ENCODE measurements around the gene NTHL1. TPM values are rescaled to one million over a fixed set of nuclear protein-coding genes. Genes with fewer than 3 reads are reported as not detected.

Gene NTHL1
- total and polyA plus RNA-seq, 10 of the 15 experiments (the other 5 are each of a cell fraction or from before 2014, with no cell fraction given), result 0.85 to 54.7 (median 39.0) TPM

GRCh38 chr16:2027024-2028010 is 20.3 kb downstream of the NTHL1 start:
- TF ChIP-seq EP300 (IDR thresholded peaks at IDR 0.05; ENCODE audit: borderline replicate concordance in 1 of 2, control insufficient read depth in 1 of 2, low read depth in 2 of 2, low read length in 2 of 2) (no peak), BHLHE40 (IDR thresholded peaks at IDR 0.05; ENCODE audit: borderline replicate concordance in 1 of 2, low read depth in 2 of 2, low read length in 1 of 2) (peak in 1 of 2 experiments; percentile 38; a peak in 1 of 4 replicates), IKZF1 (conservative IDR thresholded peaks at IDR 0.05) (no peak), STAT3 (IDR thresholded peaks at IDR 0.05; ENCODE audit: low read depth, low read length) (no peak), TARDBP (IDR thresholded peaks at IDR 0.05; ENCODE audit: borderline replicate concordance) (no peak), CBFB (IDR thresholded peaks at IDR 0.05; ENCODE audit: low read depth) (no peak), CTCF (IDR thresholded peaks at IDR 0.05 in 2 of 3, conservative IDR thresholded peaks at IDR 0.05 in 1 of 3; ENCODE audit: control insufficient read depth in 2 of 3, extremely low read depth in 1 of 3, insufficient read depth in 1 of 3, low read depth in 3 of 3, low read length in 3 of 3) (peak in 1 of 3 experiments; percentile 14; a peak in 1 of 6 replicates), EZH2 (IDR thresholded peaks at IDR 0.05; ENCODE audit: borderline replicate concordance, control insufficient read depth, low read depth, low read length) (0 out of 2 replicates have a peak, but pooled peaks have one; percentile 78)
- no peaks in the 10 kb centered on the region for H3K36me3 ChIP-seq (ENCODE audit: control insufficient read depth in 2 of 2, insufficient read depth in 2 of 2, low read length in 1 of 2)
- H3K4me2 ChIP-seq (ENCODE audit: control insufficient read depth, insufficient read depth), result peak overlapping the region; percentile 9; the same call in 1 of the 2 replicates
- 15% methylated on average over 22 of the region's 76 CpGs for WGBS (ENCODE audit: insufficient coverage, insufficient replicate concordance, low lambda C conversion rate, missing lambda C conversion rate)
- no peaks in the 10 kb centered on the region for H3K9me3 ChIP-seq (replicated peaks; ENCODE audit: control insufficient read depth, insufficient read depth, low read length)
- ChIA-PET POLR2A (no interaction called here), SMC1A (ENCODE audit: uncharacterized antibody, unreplicated experiment) (no interaction called here), RAD21 (ENCODE audit: unreplicated experiment) (no interaction called here), CTCF (no interaction called here)
- FAIRE-seq (peak; percentile 35), ATAC-seq (no peak), DNase-seq (ENCODE audit: low read depth, low spot score) (no peak)
- BruUV-seq (replicated peaks), result no TSS peak
- H2AFZ ChIP-seq (ENCODE audit: control insufficient read depth, low read depth, low read length), result no peak overlapping the region
- H4K20me1 ChIP-seq (ENCODE audit: control insufficient read depth, insufficient read depth), result peaks cover 5% of the 10 kb centered on the region; the same call in 1 of the 2 replicates
- intact Hi-C loops (cut with micrococcal nuclease; ENCODE audit: unreplicated experiment) (no loop called here), in situ Hi-C loops (cut with MboI) (no loop called here)
- no peak overlapping the region for H3K9ac ChIP-seq (ENCODE audit: control insufficient read depth, insufficient read depth, low read length)
- peaks cover 7% of the 10 kb centered on the region for H3K4me1 ChIP-seq (ENCODE audit: control insufficient read depth, insufficient read depth, low read length)
- no peak overlapping the region for H3K27ac ChIP-seq (ENCODE audit: control insufficient read depth, insufficient read depth)
- peaks cover 11 to 13% of the 10 kb centered on the region in 2 experiments for H3K27me3 ChIP-seq (replicated peaks in 1 of 2; ENCODE audit: control insufficient read depth in 2 of 2, insufficient read depth in 2 of 2, low read length in 1 of 2)
- no peak overlapping the region; the same call in 1 of the 2 replicates for H3K4me3 ChIP-seq
- no peaks in the 10 kb centered on the region for H3K79me2 ChIP-seq (ENCODE audit: control insufficient read depth, insufficient read depth, low read length)
